GM19099 (cell line): ENCODE measurements around the gene COL23A1.

Source experiments
- POLR2A ChIP-seq: IDR thresholded peaks from 3 replicates; pipeline ENCODE4 v1.6.1; 2011; ENCODE audit warnings: low read depth; ENCODE audit not compliant: insufficient read length; ENCODE audit errors: extremely low read depth

COL23A1 gene

DNA sequence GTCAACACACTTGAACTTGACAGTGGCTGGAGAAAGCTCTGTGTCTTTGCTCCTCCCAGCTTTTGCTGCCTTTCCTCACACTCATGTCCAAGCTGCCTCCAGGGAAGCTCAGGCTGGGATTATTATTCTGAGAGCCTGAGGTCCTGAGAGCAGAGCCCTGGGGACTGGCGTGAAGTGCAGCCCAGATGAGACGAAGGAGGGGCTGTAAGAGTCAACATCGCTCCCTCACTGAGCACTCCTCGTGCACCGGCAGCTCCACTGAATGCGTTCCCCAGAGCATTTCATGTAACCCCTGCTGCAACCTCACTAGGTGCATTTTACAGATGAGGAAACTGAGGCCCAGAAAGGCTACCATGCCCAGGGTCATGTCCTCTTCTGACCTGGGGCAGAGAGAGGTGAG is 294.1 kb downstream of the COL23A1 start:
- no peak for TF ChIP-seq POLR2A

- TF ChIP-seq POLR2A = no peak
These were observed 294.6 kb downstream of the COL23A1 start for GRCh38 chr5:178295589-178295988.

- no peak for TF ChIP-seq POLR2A
These were observed 296.4 kb downstream of the COL23A1 start for GRCh38 chr5:178293815-178294214.

GRCh38 chr5:178293400-178293799 is 296.8 kb downstream of the COL23A1 start:
- TF ChIP-seq POLR2A = no peak

- TF ChIP-seq POLR2A = no peak
These were observed 297.4 kb downstream of the COL23A1 start for GRCh38 chr5:178292826-178293205.

- no peak for TF ChIP-seq POLR2A
These were observed 298.0 kb downstream of the COL23A1 start for GRCh38 chr5:178291969-178292825.

DNA sequence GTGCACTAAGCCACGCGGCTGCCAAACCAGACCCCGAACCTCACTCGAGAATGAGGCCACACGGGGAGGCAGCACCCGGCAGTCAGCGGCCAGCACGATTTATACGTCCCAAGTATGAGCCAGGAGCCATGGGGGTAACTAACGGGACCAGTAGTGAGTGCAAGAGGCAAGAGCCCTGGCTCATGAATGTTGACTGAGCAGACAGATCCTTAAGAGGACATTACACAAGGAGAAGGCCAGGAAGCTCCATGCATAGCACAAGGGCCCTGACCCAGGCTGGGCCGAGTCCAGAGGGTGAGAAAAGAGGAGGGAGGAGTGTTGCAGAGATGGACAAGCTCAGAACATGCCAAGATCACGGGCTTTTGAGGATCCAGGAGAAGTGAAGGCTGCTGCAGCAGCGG is 299.0 kb downstream of the COL23A1 start:
- TF ChIP-seq POLR2A = no peak

DNA sequence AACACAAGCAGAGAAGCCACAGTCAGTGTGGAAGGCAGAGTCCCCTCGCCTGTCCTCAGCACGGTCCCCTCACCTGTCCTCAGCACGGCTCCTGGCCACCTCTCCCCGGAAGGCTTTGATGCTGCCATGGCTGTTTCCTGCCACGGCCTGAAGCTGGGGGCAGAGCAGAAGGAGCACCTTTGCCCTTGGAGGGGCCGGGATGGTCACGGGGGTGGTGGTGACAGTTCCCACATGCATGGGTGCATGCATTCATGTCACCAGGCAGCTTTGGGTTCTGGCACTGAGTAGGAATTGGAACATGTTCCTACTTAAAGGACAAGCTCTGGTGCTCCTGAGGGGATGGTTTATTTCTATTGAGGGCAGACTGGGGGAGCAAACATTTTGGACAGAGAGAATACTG is 299.8 kb downstream of the COL23A1 start:
- TF ChIP-seq POLR2A = no peak

GRCh38 chr5:178289438-178289837 is 300.8 kb downstream of the COL23A1 start:
- TF ChIP-seq POLR2A = no peak

DNA sequence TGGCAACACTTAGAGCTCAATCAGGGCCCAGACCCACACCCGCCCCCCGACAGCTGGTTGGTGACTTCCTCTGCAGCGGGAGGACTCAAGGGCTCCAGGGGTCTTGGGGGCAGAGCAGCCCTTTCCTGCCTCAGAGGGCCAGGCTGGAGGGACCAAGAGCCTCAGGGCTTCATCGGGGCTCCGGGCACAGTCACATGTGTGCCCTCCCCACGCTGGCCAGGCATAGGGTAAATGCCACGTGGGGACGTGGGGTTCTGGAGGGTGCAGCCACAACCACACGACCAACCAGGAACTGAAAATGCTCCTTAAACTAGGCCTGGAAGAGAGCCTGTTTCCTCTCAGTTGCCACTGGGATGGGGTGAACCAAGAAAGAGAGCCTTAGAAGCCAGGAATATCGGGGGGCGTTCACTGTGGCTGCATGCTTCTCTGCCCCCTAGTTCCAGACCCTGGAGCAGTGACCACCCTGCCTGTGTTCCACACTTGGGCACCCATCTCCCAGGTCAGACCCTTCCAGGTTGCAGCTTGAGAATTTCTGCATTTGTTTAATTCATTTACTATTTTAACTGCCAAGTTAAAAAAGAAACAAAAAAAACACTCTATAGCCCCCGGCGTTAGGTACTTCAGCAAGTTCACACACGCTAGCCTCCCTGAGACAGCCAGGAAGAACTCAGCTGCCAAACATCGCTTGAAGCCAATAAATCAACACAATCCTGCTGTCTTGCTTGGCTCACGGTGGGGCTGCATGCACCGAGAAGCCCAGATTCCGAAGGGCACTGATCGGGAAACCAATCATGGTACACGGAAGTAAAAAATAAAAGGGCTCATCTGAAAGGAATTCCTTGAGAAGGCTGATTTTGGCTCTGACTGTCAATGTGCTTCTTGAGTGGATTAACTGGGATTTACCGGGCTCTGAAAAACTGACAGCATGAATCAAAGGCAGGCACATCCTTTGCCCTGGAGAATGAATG is 301.5 kb downstream of the COL23A1 start:
- no peak for TF ChIP-seq POLR2A

DNA sequence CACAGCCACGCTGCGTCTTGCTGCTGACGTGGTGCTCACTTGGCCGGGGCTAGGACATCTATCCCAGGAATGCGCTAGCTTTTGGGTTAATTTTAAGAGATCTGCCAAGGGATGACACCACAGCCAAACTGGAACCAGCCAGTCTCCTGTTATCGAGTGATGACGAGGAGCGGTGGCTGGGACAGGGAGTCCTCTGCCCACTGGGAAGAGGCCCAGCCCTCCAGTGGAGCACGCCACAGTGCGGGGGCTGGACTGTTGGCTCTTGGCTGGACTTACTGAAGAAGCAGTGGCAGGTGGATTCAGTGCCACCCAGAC is 302.4 kb downstream of the COL23A1 start:
- no peak for TF ChIP-seq POLR2A

DNA sequence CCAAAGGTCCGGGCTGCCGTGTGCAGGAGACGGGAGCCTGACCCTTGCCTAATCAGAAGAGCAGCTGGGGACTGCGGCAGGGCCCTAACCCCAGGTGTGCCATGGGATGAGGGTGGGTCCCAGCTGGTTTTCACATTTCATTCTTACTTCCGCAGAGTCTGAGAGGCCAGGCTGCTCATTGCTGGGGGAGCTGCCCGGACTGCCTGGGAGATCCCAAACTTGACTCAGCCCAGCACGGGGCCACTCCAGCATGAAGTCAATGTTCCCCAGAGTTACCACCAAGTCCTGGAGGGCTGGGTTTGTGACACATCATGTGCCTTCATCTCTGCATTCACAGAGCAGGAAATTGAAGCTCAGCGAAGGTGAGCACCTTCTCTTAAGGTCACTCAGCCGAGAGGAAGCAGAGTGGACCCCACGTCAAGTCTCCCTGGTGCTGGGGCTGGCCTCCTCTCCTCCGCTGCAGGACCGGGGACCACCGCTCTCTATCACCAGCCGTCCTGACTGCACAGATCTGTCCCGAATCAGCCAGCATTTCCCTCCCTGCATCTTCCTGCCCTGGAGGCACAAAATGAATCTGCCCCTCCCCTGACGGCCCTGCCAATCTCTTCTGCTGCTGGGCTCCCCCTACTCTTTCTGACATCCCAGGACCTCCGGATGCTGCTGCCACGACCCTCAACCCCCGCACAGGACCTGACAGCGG is 303.0 kb downstream of the COL23A1 start:
- no peak for TF ChIP-seq POLR2A

DNA sequence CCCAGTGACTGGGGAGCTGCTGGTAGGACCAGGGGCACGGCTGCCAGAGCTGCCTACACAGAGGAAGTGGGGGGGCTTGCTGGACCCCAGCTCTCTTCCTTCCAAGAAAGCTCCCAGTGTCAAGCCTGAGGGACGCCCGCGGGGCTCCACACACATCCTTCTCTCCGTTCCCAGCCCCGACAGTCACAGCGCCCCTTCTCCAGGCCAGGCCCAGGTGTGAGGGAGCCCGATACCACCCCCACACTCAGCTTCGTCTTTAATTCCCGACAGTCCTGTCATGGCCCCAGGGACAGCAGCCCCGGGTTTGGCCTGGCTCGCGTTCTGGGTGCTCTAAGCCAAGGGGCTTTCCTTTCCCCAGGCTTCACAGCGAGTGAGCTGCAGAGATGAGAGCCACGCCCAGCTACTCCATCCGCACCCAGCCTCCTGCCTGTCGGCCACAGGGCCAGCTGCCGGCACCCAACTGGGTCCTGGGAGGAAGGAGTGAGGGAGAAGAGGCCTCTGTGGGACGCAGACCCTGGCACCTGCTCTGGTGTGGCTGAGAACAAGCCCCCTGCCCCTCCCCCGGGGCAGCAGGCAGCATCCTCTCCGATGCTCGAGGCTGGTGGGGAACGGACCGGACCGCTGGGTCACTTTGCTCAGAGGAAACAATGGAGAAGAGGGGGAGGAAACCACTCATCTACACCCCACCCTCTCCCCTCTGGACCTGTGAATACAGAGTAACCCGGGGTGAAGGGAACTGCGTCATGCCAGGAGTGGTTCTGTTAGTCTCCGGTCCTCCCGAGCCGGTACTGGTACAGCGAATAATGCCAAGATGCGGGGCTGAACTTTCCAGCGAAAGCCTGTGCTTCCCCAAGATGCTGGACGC is 303.7 kb downstream of the COL23A1 start:
- TF ChIP-seq POLR2A = no peak
